HG03442 (cell line): ENCODE measurements around the gene BBIP1.
"Not testable (repeated sequence)": the region's sequence is repeated elsewhere in the genome, so short reads cannot be mapped to it uniquely, and the experiment has no call there.

Source experiments
- ATAC-seq: cut with Tn5 transposase; IDR thresholded peaks from one replicate; pipeline ENCODE4 v1.9.1; 2021; ENCODE audit warnings: mild to moderate bottlenecking, moderate library complexity; ENCODE audit not compliant: unreplicated experiment

Gene BBIP1

GRCh38 chr10:110923856-110924493 lies 5.0 kb upstream of the BBIP1 start:
- no peak for ATAC-seq

- ATAC-seq = peak; percentile 24
These were observed 1.2 kb upstream of the BBIP1 start for GRCh38 chr10:110919971-110920881.

GRCh38 chr10:110919349-110919931 lies 460 bp upstream of the BBIP1 start, which contains the start of gene SHOC2:
TSS of gene SHOC2 (plus strand) at chr10:110919604. CDS start at chr10:110964359, 44,755 bp downstream.
- peak; percentile 9 for ATAC-seq

- no peak for ATAC-seq
These were observed 724 bp downstream of the BBIP1 start for GRCh38 chr10:110918269-110918642.

- no peak for ATAC-seq
These were observed 2.2 kb downstream of the BBIP1 start for GRCh38 chr10:110916554-110917346.

- ATAC-seq = not testable (repeated sequence)
These were observed 3.4 kb downstream of the BBIP1 start for GRCh38 chr10:110915600-110915999.

GRCh38 chr10:110915035-110915434 lies 3.9 kb downstream of the BBIP1 start:
- ATAC-seq = no peak

- ATAC-seq = no peak
These were observed 4.5 kb downstream of the BBIP1 start for GRCh38 chr10:110914431-110914830.

- no peak for ATAC-seq
These were observed 6.6 kb downstream of the BBIP1 start for GRCh38 chr10:110912374-110912773.

- ATAC-seq = no peak
These were observed 8.8 kb downstream of the BBIP1 start for GRCh38 chr10:110910138-110910537.

- ATAC-seq = peak; percentile 78
These were observed 15.4 kb downstream of the BBIP1 start for GRCh38 chr10:110903280-110904278.

GRCh38 chr10:110901954-110902819 lies 16.8 kb downstream of the BBIP1 start:
- ATAC-seq = no peak

GRCh38 chr10:110900983-110901382 lies 18.0 kb downstream of the BBIP1 start:
- no peak for ATAC-seq

GRCh38 chr10:110898391-110898790 lies 20.6 kb downstream of the BBIP1 start:
- ATAC-seq = no peak

GRCh38 chr10:110897184-110897583 lies 21.8 kb downstream of the BBIP1 start:
- no peak for ATAC-seq

- ATAC-seq = peak; percentile 84
These were observed 25.3 kb downstream of the BBIP1 start for GRCh38 chr10:110893559-110894179.

- ATAC-seq = no peak
These were observed 26.2 kb downstream of the BBIP1 start for GRCh38 chr10:110892602-110893288.

GRCh38 chr10:110887560-110887959 lies 31.4 kb downstream of the BBIP1 start:
- ATAC-seq = no peak
